ENCODE measurements around the gene VAC14.
"Not testable (repeated sequence)": the region's sequence is repeated elsewhere in the genome, so short reads cannot be mapped to it uniquely, and the experiment has no call there.

- not testable (repeated sequence) for TF ChIP-seq CTCF, POLR2A (IDR thresholded peaks at IDR 0.05)
These were observed 130.0 kb downstream of the VAC14 start for GRCh38 chr16:70670938-70671337.
